Measurements from ENCODE around the gene PCDHGA1.

Gene PCDHGA1

GRCh38 chr5:141547921-141548320 is 217.6 kb downstream of the PCDHGA1 start:
- Histone ChIP-seq H3K4me3 (ENCODE audit: low read depth in 1 of 5, low read length in 5 of 5) (peak overlapping the region in 3 of 5 donors; percentile 25 to 49 (median 40)), H3K4me1 (ENCODE audit: control insufficient read depth in 5 of 5, insufficient read depth in 5 of 5, low read length in 5 of 5) (no peaks in the 10 kb centered on the region), H3K27ac (ENCODE audit: low read depth, low read length) (no peak overlapping the region), H3K36me3 (ENCODE audit: control insufficient read depth in 5 of 5, insufficient read depth in 5 of 5, low read length in 5 of 5) (peaks cover 0 to 7% (median 3%) of the 10 kb centered on the region in 5 donors), H3K27me3 (ENCODE audit: control insufficient read depth in 5 of 5, insufficient read depth in 4 of 5, low read length in 5 of 5) (no peaks in the 10 kb centered on the region), H3K9me3 (ENCODE audit: control insufficient read depth in 5 of 5, low read length in 5 of 5) (peaks cover 12 to 41% (median 33%) of the 10 kb centered on the region in 5 donors), H3K9ac (ENCODE audit: low read length in 5 of 5) (no peak overlapping the region)

GRCh38 chr5:141557681-141558136 is 227.4 kb downstream of the PCDHGA1 start:
- Histone ChIP-seq H3K27me3 (ENCODE audit: control insufficient read depth in 5 of 5, insufficient read depth in 4 of 5, low read length in 5 of 5) (no peaks in the 10 kb centered on the region), H3K4me3 (ENCODE audit: low read depth in 1 of 5, low read length in 5 of 5) (peak overlapping the region; percentile 57 to 84 (median 69)), H3K4me1 (ENCODE audit: control insufficient read depth in 5 of 5, insufficient read depth in 5 of 5, low read length in 5 of 5) (peaks cover 5 to 32% (median 17%) of the 10 kb centered on the region in 5 donors), H3K9ac (ENCODE audit: low read length in 5 of 5) (peak overlapping the region in 4 of 5 donors; percentile 21 to 54 (median 36)), H3K9me3 (ENCODE audit: control insufficient read depth in 5 of 5, low read length in 5 of 5) (no peaks in the 10 kb centered on the region), H3K27ac (ENCODE audit: low read depth, low read length) (peak overlapping the region; percentile 80), H3K36me3 (ENCODE audit: control insufficient read depth in 5 of 5, insufficient read depth in 5 of 5, low read length in 5 of 5) (no peaks in the 10 kb centered on the region)

GRCh38 chr5:141558150-141558549 is 227.8 kb downstream of the PCDHGA1 start:
- Histone ChIP-seq H3K9ac (ENCODE audit: low read length in 5 of 5) (peak overlapping the region in 3 of 5 donors; percentile 4 to 54 (median 21)), H3K27me3 (ENCODE audit: control insufficient read depth in 5 of 5, insufficient read depth in 4 of 5, low read length in 5 of 5) (no peaks in the 10 kb centered on the region), H3K4me1 (ENCODE audit: control insufficient read depth in 5 of 5, insufficient read depth in 5 of 5, low read length in 5 of 5) (peaks cover 5 to 32% (median 17%) of the 10 kb centered on the region in 5 donors), H3K9me3 (ENCODE audit: control insufficient read depth in 5 of 5, low read length in 5 of 5) (no peaks in the 10 kb centered on the region), H3K36me3 (ENCODE audit: control insufficient read depth in 5 of 5, insufficient read depth in 5 of 5, low read length in 5 of 5) (no peaks in the 10 kb centered on the region), H3K27ac (ENCODE audit: low read depth, low read length) (peak overlapping the region; percentile 80), H3K4me3 (ENCODE audit: low read depth in 1 of 5, low read length in 5 of 5) (peak overlapping the region; percentile 3 to 84 (median 60))

GRCh38 chr5:141559461-141559860 is 229.1 kb downstream of the PCDHGA1 start:
- Histone ChIP-seq H3K36me3 (ENCODE audit: control insufficient read depth in 5 of 5, insufficient read depth in 5 of 5, low read length in 5 of 5) (no peaks in the 10 kb centered on the region), H3K9ac (ENCODE audit: low read length in 5 of 5) (no peak overlapping the region), H3K4me3 (ENCODE audit: low read depth in 1 of 5, low read length in 5 of 5) (no peak overlapping the region), H3K27me3 (ENCODE audit: control insufficient read depth in 5 of 5, insufficient read depth in 4 of 5, low read length in 5 of 5) (no peaks in the 10 kb centered on the region), H3K27ac (ENCODE audit: low read depth, low read length) (peak overlapping the region; percentile 80), H3K4me1 (ENCODE audit: control insufficient read depth in 5 of 5, insufficient read depth in 5 of 5, low read length in 5 of 5) (peaks cover 5 to 34% (median 18%) of the 10 kb centered on the region in 5 donors), H3K9me3 (ENCODE audit: control insufficient read depth in 5 of 5, low read length in 5 of 5) (no peaks in the 10 kb centered on the region)

GRCh38 chr5:141560151-141560550 is 229.8 kb downstream of the PCDHGA1 start:
- peak overlapping the region in 1 of 5 donors; percentile 13 for H3K9ac ChIP-seq (ENCODE audit: low read length in 5 of 5)
- peaks cover 5 to 36% (median 19%) of the 10 kb centered on the region in 5 donors for H3K4me1 ChIP-seq (ENCODE audit: control insufficient read depth in 5 of 5, insufficient read depth in 5 of 5, low read length in 5 of 5)
- H3K27ac ChIP-seq (ENCODE audit: low read depth, low read length): peak overlapping the region; percentile 80
- H3K9me3 ChIP-seq (ENCODE audit: control insufficient read depth in 5 of 5, low read length in 5 of 5): no peaks in the 10 kb centered on the region
- H3K4me3 ChIP-seq (ENCODE audit: low read depth in 1 of 5, low read length in 5 of 5): peak overlapping the region; percentile 20 to 48 (median 43)
- H3K27me3 ChIP-seq (ENCODE audit: control insufficient read depth in 5 of 5, insufficient read depth in 4 of 5, low read length in 5 of 5): no peaks in the 10 kb centered on the region
- no peaks in the 10 kb centered on the region for H3K36me3 ChIP-seq (ENCODE audit: control insufficient read depth in 5 of 5, insufficient read depth in 5 of 5, low read length in 5 of 5)

GRCh38 chr5:141560725-141561483 is 230.6 kb downstream of the PCDHGA1 start:
- Histone ChIP-seq H3K4me3 (ENCODE audit: low read depth in 1 of 5, low read length in 5 of 5) (peak overlapping the region; percentile 20 to 48 (median 43)), H3K27me3 (ENCODE audit: control insufficient read depth in 5 of 5, insufficient read depth in 4 of 5, low read length in 5 of 5) (no peaks in the 10 kb centered on the region), H3K9ac (ENCODE audit: low read length in 5 of 5) (peak overlapping the region in 1 of 5 donors; percentile 13), H3K27ac (ENCODE audit: low read depth, low read length) (peak overlapping the region; percentile 80), H3K4me1 (ENCODE audit: control insufficient read depth in 5 of 5, insufficient read depth in 5 of 5, low read length in 5 of 5) (peaks cover 5 to 36% (median 19%) of the 10 kb centered on the region in 5 donors), H3K36me3 (ENCODE audit: control insufficient read depth in 5 of 5, insufficient read depth in 5 of 5, low read length in 5 of 5) (peaks cover 0 to 3% (median 0%) of the 10 kb centered on the region in 5 donors), H3K9me3 (ENCODE audit: control insufficient read depth in 5 of 5, low read length in 5 of 5) (no peaks in the 10 kb centered on the region)

Data from subcutaneous abdominal adipose tissue (tissue), 5 donors.